ENCODE measurements around the gene HOXD4.

The HOXD4 gene

GRCh38 chr2:176114120-176114929, 37.0 kb upstream of the HOXD4 start:
- DNase-seq = no peak

- DNase-seq = no peak
Observed at GRCh38 chr2:176114930-176115625, 36.3 kb upstream of the HOXD4 start.

GRCh38 chr2:176115883-176116813, 35.2 kb upstream of the HOXD4 start, which contains the start of gene HOXD10:
TSS of gene HOXD10 (plus strand) at chr2:176116778. CDS start at chr2:176116834, 56 bp downstream.
- DNase-seq = no peak

GRCh38 chr2:176117162-176117822, 34.1 kb upstream of the HOXD4 start:
- no peak for DNase-seq

- no peak for DNase-seq
Observed at GRCh38 chr2:176117823-176118371, 33.5 kb upstream of the HOXD4 start.

GRCh38 chr2:176118601-176119339, 32.6 kb upstream of the HOXD4 start:
- DNase-seq = no peak

- no peak for DNase-seq
Observed at GRCh38 chr2:176120364-176121189, 30.8 kb upstream of the HOXD4 start.

GRCh38 chr2:176121190-176122051, 29.9 kb upstream of the HOXD4 start:
- no peak for DNase-seq

GRCh38 chr2:176122052-176122682, 29.2 kb upstream of the HOXD4 start:
- no peak for DNase-seq

GRCh38 chr2:176122683-176123410, 28.5 kb upstream of the HOXD4 start, which contains the start of gene HOXD9:
TSS of gene HOXD9 (plus strand) at chr2:176122719. CDS start at chr2:176122769, 50 bp downstream.
- no peak for DNase-seq

GRCh38 chr2:176123411-176124109, 27.8 kb upstream of the HOXD4 start:
- no peak for DNase-seq

- DNase-seq = no peak
Observed at GRCh38 chr2:176124110-176124946, 27.0 kb upstream of the HOXD4 start.

- no peak for DNase-seq
Observed at GRCh38 chr2:176124947-176125771, 26.2 kb upstream of the HOXD4 start.

- no peak for DNase-seq
Observed at GRCh38 chr2:176125772-176126054, 25.6 kb upstream of the HOXD4 start.

- DNase-seq = peak; percentile 25
Observed at GRCh38 chr2:176126929-176127773, 24.2 kb upstream of the HOXD4 start.

Measured in NCI-H1436 treated with DMSO at 0.1 percent for 48 hours (cell line).